Stimulated activated CD8-positive, alpha-beta memory T cell treated with anti-CD3 and anti-CD28 coated beads, Interleukin-7, amount 100 ng/mL, for 4 hours (primary cell): ENCODE measurements around the gene KLRC2.
A peak's percentile ranks its signal among the peaks of the same experiment; 100 is the strongest.
"Not testable (repeated sequence)": the region's sequence is repeated elsewhere in the genome, so short reads cannot be mapped to it uniquely, and the experiment has no call there.

Experiments
- DNase-seq, 2 donors: peaks; one replicate each; pipeline ENCODE4 v3.0.0-alpha.2; 2020; ENCODE audit warnings: low read depth in 2 of 2

KLRC2 gene

DNA sequence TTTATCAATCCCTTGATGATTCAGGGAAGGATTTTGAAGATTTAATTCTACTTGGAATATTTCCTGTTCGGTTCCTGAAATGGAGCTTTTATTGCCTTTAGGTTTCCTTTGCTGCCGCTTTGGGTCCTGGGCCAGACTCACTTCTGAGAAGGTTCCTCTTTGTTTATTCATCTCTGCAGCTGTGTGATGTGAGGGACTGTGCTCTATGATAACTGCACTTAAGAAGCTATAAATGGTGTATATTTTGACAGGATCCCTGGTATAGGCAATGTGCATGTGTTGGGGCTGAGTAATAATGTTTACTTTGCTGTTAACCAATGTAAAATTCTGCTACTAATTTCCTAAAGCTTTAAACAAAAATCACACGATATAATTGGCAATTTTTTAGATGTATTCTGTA is at the start of gene KLRC2:
KLRC2 (minus strand) TSS at position 195 of the 400 bp plus-strand sequence; CDS start at position 171, 24 bp downstream.
- not testable (repeated sequence) for DNase-seq

DNA sequence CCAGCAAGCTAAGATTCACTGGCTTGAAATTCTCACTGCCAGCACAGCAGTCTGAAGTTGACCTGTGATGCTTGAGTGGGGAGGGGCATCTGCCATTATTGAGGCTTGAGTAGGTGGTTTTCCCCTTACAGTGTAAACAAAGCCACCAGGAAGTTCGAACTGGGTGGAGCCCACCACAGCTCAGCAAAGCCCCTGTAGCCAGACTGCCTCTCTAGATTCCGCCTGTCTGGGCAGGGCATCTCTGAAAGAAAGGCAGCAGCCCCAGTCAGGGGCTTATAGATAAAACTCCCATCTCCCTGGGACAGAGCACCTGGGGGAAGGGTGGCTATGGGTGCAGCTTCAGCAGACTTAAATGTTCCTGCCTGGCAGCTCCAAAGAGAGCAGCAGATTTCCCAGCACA is 46.1 kb upstream of the KLRC2 start:
- peak in 1 of 2 donors; percentile 3 for DNase-seq

DNA sequence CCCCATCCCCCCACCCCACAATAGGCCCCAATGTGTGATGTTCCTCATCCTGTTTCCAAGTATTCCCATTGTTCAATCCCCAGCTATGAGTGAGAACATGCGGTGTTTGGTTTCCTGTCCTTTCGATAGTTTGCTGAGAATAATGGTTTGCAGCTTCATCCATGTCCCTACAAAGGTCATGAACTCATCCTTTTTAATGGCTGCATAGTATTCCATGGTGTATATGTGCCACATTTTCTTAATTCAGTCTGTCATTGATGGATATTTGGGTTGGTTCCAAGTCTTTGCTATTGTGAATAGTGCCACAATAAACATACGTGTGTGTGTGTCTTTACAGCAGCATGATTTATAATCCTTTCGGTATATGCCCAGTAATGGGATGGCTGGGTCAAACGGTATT is 37.0 kb upstream of the KLRC2 start:
- not testable (repeated sequence) for DNase-seq

GRCh38 chr12:10469701-10470100 is 33.9 kb upstream of the KLRC2 start:
- DNase-seq: no peak

DNA sequence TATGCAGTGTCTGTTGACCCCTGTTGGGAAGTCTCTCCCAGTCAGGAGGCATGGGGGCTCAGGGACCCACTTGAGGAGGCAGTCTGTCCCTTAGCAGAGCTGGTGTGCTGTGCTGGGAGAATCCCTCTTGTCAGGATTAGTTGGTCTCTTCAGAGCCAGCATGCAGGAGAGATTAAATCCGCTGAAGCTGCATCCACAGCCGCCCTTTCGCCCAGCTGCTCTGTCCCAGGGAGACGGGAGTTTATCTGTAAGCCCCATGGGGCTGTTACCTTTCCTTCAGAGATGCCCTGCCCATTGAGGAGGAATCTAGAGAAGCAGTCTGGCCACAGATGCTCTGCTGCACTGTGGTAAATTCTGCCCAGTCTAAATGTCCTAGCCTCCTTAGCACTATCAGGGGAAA is 30.5 kb upstream of the KLRC2 start:
- DNase-seq: no peak

- DNase-seq: no peak
Observed at GRCh38 chr12:10457760-10458159, 21.9 kb upstream of the KLRC2 start.

DNA sequence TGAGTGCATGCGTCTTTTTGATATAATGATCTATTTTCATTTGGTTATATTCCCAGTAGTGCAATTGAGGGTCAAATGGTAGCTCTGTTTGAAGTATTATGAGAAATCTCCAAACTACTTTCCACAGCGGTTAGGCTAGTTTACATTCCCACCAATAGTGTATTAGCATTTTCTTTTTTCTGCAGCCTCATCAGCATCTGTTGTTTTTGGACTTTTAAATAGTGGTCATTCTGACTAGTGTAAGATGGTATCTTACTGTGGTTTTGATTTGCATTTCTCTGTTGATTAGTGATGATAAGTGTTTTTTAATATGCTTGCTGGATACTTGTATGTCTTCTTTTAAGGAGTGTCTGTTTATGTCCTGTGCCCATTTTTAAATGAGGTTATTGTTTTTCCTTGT is 21.0 kb upstream of the KLRC2 start:
- no peak for DNase-seq

- no peak for DNase-seq
Observed at GRCh38 chr12:10455766-10456165, 20.0 kb upstream of the KLRC2 start.

- DNase-seq: no peak
Observed at GRCh38 chr12:10454531-10454930, 18.7 kb upstream of the KLRC2 start.

GRCh38 chr12:10453156-10453555 is 17.3 kb upstream of the KLRC2 start, which contains the start of gene KLRC1:
TSS of gene KLRC1 (minus strand) at chr12:10453377. CDS start at chr12:10451156, 2,221 bp downstream.
- DNase-seq: no peak

DNA sequence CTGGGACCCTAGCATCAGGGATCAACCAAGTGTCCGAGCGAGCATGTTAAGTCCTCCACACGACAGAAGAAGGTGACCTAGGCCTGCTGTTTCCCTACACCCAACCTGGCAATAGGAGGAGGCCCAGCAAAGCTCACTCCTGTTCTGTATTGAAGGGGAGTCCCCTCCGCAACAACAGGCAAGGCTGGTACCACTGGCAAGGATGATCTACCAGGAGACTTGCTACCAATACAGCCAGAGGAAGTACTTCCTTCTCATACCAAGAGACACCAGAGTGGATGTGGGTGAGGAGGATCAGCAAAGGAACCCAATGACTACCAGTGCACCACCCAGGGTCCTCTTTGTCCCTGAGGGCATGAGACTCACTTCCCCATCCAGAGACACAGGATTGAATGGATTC is 12.4 kb upstream of the KLRC2 start:
- no peak for DNase-seq

DNA sequence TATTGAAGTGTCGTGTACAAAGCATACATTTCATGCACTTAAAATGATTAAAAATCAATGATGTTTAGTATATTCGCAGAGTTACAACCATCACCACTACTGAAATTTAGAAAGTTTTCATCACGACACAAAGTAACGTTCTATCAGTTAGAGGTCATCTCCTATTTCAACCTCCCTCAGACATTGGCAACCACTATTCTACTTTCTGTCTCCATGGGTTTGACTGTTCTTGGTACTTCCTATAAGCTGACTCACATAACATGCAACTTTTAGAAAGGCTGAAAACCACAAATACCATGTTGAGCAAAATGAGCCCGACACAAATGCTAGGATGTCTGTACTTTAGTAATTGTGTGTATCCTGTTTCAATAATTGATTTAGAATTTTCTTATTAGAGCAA is 10.2 kb upstream of the KLRC2 start:
- not testable (repeated sequence) for DNase-seq

- not testable (repeated sequence) for DNase-seq
Observed at GRCh38 chr12:10441144-10441543, 5.3 kb upstream of the KLRC2 start.

DNA sequence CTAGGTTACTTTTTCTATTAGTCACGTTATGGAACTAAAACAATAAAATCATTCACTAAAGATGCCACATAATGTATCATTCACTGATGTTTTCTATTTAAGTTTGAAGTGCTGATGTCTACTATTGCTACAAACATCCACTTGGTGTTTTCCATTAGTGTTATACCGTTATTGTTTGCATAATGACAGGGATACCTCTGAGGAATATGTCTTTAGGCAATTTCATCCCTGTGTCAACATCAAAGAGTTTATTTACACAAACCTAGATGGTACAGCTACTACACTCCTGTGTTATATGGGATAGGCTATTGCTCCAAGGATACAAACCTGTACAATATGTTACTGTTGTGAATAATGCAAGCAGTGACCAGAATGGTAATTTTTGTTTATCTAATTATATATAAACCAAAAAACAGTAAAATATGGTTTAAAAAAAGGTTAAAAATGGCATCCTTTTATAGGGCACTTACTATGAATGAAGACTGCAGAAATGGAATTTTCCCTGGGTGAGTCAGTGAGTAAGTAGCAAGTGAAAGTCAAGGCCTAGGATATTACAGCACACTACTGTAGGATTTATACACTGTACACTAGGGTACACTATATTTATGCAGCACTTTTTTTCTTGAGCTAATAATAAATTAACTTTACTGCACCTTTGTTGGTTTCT is 3.9 kb upstream of the KLRC2 start:
- not testable (repeated sequence) for DNase-seq

GRCh38 chr12:10437601-10438000 is 1.8 kb upstream of the KLRC2 start:
- DNase-seq: not testable (repeated sequence)

DNA sequence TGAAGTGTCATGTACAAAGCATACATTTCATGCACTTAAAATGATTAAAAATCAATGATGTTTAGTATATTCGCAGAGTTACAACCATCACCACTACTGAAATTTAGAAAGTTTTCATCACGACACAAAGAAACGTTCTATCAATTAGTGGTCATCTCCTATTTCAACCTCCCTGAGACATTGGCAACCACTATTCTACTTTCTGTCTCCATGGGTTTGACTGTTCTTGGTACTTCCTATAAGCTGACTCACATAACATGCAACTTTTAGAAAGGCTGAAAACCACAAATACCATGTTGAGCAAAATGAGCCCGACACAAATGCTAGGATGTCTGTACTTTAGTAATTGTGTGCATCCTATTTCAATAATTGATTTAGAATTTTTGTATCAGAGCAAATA is 5.2 kb downstream of the KLRC2 start:
- not testable (repeated sequence) for DNase-seq

GRCh38 chr12:10425938-10426337 is 9.9 kb downstream of the KLRC2 start:
- DNase-seq: not testable (repeated sequence)

- not testable (repeated sequence) for DNase-seq
Observed at GRCh38 chr12:10424260-10424899, 11.4 kb downstream of the KLRC2 start.

DNA sequence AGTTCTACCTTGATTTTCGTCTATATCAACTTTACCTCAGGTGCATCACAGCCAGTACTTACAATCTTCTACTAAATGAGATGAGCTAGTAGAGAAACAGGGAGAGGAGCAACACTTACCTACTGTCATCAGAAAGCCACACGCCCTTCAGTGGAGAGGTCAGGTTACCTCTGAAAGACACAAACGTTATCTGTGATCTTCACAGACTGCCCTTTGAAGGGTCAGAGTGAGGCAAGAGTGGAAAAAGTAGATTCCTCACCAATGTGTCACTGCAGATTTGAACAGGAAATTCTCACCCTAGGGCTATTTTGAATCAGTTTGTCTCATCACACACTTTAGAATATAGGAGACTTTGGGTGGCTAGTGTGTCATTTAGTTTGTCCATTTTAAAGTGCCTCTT is 13.7 kb downstream of the KLRC2 start:
- not testable (repeated sequence) for DNase-seq

GRCh38 chr12:10420334-10420733 is 15.5 kb downstream of the KLRC2 start, which contains the start of gene KLRC3:
TSS of gene KLRC3 (minus strand) at chr12:10420595. CDS start at chr12:10420550, 45 bp downstream.
- DNase-seq: not testable (repeated sequence)

- DNase-seq: no peak
Observed at GRCh38 chr12:10409392-10409791, 26.4 kb downstream of the KLRC2 start, which contains the start of gene KLRC4. TSS of gene KLRC4 (minus strand) at chr12:10409757. CDS start at chr12:10409575, 182 bp downstream.

GRCh38 chr12:10408842-10409241 is 27.0 kb downstream of the KLRC2 start:
- no peak for DNase-seq

GRCh38 chr12:10406725-10407124 is 29.1 kb downstream of the KLRC2 start:
- DNase-seq: no peak
